RPMI8226 (cell line): ENCODE measurements around the gene ZNF451.

Experiments used
- DNase-seq: peaks from one replicate; pipeline ENCODE4 v3.0.0-alpha.2; 2015

ZNF451 gene

DNA sequence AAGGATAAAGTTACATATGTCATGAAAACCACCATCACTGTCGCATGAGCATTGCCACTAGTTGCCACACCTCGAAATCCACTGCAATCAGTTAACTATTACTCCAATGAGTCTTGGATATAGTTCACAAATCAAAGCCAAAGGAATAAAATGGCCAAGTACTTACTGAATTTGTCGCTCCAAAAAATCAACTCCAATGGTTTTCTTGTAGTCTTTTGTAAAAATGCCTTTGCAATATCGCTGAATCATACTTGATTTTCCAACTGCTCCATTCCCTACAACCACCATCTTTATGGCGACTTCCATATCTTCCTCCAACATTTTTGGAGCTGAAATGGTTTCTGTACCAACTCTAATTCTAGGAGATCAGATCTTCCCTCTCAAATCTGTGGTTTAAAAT is 120.1 kb downstream of the ZNF451 start:
- no peak for DNase-seq

DNA sequence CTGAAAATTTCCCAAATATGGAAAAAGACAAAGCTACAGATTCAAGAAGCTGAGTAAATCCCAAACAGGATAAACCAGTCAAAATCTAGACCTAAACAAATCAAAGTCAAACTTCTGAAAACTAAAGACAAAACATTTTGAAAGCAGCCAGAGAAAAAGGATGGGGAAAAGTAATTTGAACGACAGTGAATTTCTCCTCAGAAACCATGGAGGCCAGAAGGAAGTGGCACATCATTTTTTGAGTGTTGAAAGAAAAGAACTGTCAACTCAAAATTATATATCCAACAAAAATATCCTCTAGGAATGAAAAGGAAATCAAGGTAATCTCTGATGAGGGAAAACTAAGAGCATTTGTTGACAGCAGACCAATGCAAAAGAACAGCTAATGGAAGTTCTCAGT is 125.3 kb downstream of the ZNF451 start:
- DNase-seq, result no peak

DNA sequence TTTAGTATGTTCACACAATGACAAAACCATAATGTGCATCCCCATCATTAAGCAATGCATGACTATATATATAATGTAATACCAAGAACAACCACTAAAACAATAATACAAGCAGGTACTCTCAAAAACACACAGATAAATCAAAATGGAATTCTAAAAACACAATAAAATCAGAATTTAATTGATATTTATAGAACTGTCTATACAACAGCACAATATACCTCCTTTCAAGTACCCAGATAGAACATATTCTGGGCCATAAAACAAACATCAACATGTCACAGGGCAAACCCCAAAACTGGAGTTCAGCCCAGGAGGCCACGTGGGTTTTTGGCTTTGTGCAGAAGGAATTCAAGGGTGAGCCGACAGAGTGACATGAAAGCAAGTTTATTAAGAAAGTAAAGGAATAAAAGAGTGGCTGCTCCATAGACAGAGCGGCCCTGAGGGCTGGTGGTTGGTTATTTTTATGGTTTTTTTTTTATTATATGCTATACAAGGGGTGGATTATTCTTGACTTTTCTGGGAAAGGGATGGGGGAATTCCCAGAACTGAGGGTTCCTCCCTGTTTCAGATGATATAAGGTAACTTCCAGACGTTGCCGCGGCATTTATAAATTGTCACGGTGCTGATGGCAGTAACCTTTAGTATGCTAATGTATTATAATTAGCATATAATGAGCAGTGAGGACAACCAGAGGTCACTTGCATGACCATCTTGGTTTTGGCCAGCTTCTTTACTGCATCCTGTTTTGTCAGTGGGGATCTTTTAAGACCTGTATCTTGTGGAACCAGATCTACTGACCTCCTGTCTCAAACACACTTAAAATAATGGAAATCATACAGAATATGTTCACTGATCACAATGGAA is 126.5 kb downstream of the ZNF451 start:
- DNase-seq, result no peak

DNA sequence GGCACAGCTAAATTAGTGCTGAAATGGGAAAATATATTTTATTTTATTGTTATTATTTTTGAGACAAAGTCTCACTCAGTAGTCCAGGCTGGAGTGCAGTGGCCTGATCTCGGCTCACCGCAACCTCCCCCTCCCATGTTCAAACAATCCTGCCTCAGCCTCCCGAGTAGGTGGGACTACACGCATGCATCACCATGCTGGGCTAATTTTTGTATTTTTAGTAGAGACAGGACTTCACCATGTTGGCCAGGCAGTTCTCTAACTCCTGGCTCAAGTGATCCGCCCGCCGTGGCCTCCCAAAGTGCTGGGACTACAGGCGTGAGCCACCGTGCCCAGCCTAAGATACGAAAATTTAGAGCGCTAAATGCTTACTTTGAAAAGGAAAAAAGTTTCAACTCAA is 127.3 kb downstream of the ZNF451 start:
- no peak for DNase-seq
